ENCODE measurements around the gene COL4A4. TPM values are rescaled to one million over a fixed set of nuclear protein-coding genes. Genes with fewer than 3 reads are reported as not detected.
"Not testable (repeated sequence)": the region's sequence is repeated elsewhere in the genome, so short reads cannot be mapped to it uniquely, and the experiment has no call there.

Gene COL4A4
- total RNA-seq, 1 experiment from 2014 or later = 3.1 TPM

- DNase-seq (ENCODE audit: low spot score); H3K4me3 Mint-ChIP-seq; POLR2A ChIA-PET; H3K27me3 Mint-ChIP-seq (ENCODE audit: low read depth); H3K27ac Mint-ChIP-seq; H3K9me3 Mint-ChIP-seq; H3K36me3 Mint-ChIP-seq; ATAC-seq; CTCF ChIA-PET: not testable (repeated sequence)
- H3K4me1 Mint-ChIP-seq = peaks cover 15% of the 10 kb centered on the region
These were observed 7.8 kb upstream of the COL4A4 start for GRCh38 chr2:227171779-227172178.

GRCh38 chr2:227164763-227165291, 822 bp upstream of the COL4A4 start:
- peaks cover 49% of the 10 kb centered on the region for H3K27me3 Mint-ChIP-seq (ENCODE audit: low read depth)

GRCh38 chr2:227163485-227163997, 464 bp downstream of the COL4A4 start:
- ChIA-PET POLR2A (no interaction called here), CTCF (interaction anchor here (1.4 kb wide), 1 partner anchor 75 kb away, joined by 9 read pairs; no protein-coding TSS in a partner anchor)
- Mint-ChIP-seq H3K4me1 (peaks cover 23% of the 10 kb centered on the region), H3K9me3 (peaks cover 5% of the 10 kb centered on the region; the same call in 1 of the 2 replicates), H3K27me3 (ENCODE audit: low read depth) (peaks cover 49% of the 10 kb centered on the region), H3K27ac (no peak overlapping the region), H3K36me3 (no peaks in the 10 kb centered on the region), H3K4me3 (peak overlapping the region; percentile 77)
- DNase-seq (ENCODE audit: low spot score) (peak; percentile 17), ATAC-seq (peak; percentile 44)
- no peak for TF ChIP-seq MXD4 (CRISPR knock-in tag; IDR thresholded peaks at IDR 0.05; ENCODE audit: borderline replicate concordance)
- no peak for TF ChIP-seq ATF1 (CRISPR knock-in tag; IDR thresholded peaks at IDR 0.05)
- TF ChIP-seq USF1 (CRISPR knock-in tag; IDR thresholded peaks at IDR 0.05) = no peak
- no peak for TF ChIP-seq TEAD4 (CRISPR knock-in tag; IDR thresholded peaks at IDR 0.05)
- TF ChIP-seq CTCF (IDR thresholded peaks at IDR 0.05) = no peak
- TF ChIP-seq MLX (CRISPR knock-in tag; IDR thresholded peaks at IDR 0.05) = no peak
- TF ChIP-seq GRHL2 (CRISPR knock-in tag; IDR thresholded peaks at IDR 0.05; ENCODE audit: insufficient replicate concordance, severe bottlenecking) = no peak
- no peak for TF ChIP-seq PRDM15 (CRISPR knock-in tag; IDR thresholded peaks at IDR 0.05)
- no peak for TF ChIP-seq ZNF532 (CRISPR knock-in tag; IDR thresholded peaks at IDR 0.05; ENCODE audit: borderline replicate concordance)
- TF ChIP-seq TCF7 (CRISPR knock-in tag; IDR thresholded peaks at IDR 0.05; ENCODE audit: low read depth) = no peak

More at GRCh38 chr2:227164763-227165291, 822 bp upstream of the COL4A4 start:
- no peak for TF ChIP-seq MLX (CRISPR knock-in tag; IDR thresholded peaks at IDR 0.05)
- TF ChIP-seq ZNF263 (CRISPR knock-in tag; IDR thresholded peaks at IDR 0.05; ENCODE audit: low read depth) = peak; percentile 78
- 0 out of 2 replicates have a peak, but pooled peaks have one; percentile 10 for TF ChIP-seq ESRRA (CRISPR knock-in tag; IDR thresholded peaks at IDR 0.05; ENCODE audit: borderline replicate concordance)
- H3K9me3 Mint-ChIP-seq = peaks cover under 1% of the 10 kb centered on the region
- peaks cover 23% of the 10 kb centered on the region for H3K4me1 Mint-ChIP-seq
- no peak overlapping the region for H3K27ac Mint-ChIP-seq
- H3K4me3 Mint-ChIP-seq = peak overlapping the region; percentile 71
- ChIA-PET CTCF (interaction anchor here (1.3 kb wide), 1 partner anchor 74 kb away, joined by 4 read pairs; no protein-coding TSS in a partner anchor), POLR2A (interaction anchor here (0.7 kb wide), 1 partner anchor 308 kb away, joined by 3 read pairs; no protein-coding TSS in a partner anchor)
- peak; percentile 61 for ATAC-seq
- DNase-seq (ENCODE audit: low spot score) = peak; percentile 45
- no peaks in the 10 kb centered on the region for H3K36me3 Mint-ChIP-seq

Data from WTC11 (cell line).